ENCODE results near the gene TRPM8. TPM values are rescaled to one million over a fixed set of nuclear protein-coding genes. Genes with fewer than 3 reads are reported as not detected.

The TRPM8 gene
- total RNA-seq, 4 donors from 2014 or later = 1.7 TPM; not detected in 3

DNA sequence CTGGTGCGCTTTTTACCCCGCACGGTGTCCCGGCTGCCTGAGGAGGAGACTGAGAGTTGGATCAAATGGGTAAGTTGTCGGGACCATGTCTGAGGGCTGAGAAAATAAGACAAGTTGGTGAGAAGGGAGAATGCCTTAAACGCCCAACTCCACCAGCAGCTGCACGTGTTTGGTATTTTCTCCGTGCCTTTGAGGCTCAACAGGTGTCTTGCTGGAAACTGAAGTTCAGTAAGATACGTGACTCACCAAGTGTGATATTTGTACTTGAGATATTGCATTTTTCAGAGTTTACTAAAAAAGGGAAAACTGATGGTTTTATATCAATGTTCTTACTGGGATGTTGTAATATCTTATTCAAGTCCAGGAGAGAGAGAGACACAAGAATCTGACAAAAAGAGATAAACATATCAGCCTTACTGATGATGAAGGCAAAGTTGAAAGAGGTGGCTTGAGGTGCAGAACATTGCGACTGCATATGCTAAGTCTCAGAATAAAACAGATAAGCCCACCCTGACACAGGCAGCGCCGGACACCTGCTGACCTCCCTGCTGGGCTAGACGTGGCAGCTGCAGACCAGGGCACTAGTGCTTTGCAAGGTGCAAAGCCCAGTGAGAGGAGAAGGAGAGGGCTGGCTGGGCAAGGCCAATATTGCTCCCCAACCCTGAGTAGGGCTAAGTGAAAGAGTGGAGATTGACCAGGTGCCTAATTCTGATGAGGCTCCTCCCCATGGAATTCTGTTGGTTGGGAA, 33.1 kb downstream of the TRPM8 start:
- TF ChIP-seq, protein P1, sequence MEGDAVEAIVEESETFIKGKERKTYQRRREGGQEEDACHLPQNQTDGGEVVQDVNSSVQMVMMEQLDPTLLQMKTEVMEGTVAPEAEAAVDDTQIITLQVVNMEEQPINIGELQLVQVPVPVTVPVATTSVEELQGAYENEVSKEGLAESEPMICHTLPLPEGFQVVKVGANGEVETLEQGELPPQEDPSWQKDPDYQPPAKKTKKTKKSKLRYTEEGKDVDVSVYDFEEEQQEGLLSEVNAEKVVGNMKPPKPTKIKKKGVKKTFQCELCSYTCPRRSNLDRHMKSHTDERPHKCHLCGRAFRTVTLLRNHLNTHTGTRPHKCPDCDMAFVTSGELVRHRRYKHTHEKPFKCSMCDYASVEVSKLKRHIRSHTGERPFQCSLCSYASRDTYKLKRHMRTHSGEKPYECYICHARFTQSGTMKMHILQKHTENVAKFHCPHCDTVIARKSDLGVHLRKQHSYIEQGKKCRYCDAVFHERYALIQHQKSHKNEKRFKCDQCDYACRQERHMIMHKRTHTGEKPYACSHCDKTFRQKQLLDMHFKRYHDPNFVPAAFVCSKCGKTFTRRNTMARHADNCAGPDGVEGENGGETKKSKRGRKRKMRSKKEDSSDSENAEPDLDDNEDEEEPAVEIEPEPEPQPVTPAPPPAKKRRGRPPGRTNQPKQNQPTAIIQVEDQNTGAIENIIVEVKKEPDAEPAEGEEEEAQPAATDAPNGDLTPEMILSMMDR (IDR thresholded peaks at IDR 0.05; ENCODE audit: low read depth) = no peak

DNA sequence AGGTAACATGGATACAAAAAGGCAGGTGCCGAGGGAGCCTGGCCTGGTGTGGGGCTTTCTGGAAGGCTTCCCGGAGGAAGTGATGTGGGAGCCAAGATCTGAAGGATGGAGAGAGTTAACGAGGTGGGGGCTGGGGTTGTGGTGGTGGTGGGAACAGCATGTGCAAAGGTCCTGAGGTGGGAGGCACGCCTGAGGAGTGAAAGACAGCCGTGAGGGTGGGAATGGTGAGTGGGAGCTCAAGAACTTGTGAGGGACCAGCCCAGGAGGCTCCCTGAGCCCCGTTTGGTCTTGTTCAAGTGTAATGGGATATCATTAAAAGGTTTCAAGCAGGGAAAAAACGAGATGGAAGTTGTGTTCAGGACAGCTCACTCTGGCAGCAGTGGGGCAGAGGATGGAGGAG, 35.2 kb downstream of the TRPM8 start:
- TF ChIP-seq, protein P1 (IDR thresholded peaks at IDR 0.05; ENCODE audit: low read depth) = no peak

DNA sequence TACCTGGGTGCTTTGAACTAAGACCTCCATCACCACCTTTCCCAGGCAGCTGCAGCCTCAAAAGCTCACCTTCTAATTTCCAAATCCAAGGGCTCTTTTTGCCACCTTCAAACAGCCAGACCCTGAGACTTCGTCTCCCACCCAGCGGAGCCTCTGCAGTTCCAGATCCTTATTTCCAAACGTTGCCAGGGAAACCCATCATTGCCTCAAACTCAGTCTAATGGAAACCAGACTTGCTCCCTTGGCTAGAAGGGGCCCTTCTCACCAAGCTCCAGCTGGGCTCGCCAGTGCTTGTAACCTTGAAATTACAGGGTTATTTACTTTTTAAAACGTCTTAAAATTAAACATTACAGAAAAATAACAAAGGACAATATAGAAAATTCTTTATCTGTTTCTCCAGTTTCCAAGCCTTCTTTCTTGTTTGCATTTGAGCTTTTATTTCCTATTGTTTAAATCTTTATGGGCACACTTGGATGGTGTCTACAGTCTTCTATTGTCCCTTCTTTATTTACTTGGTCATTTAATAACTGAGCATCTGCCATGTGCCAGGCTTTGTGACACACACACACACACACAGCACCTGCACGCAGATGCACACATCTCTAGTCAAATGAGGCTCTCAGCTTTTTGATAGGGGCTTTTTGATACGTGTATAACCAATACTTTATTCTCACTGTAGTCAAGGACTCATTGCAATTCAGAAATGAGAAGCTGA, 36.1 kb downstream of the TRPM8 start:
- TF ChIP-seq, protein P1 (IDR thresholded peaks at IDR 0.05; ENCODE audit: low read depth) = no peak

DNA sequence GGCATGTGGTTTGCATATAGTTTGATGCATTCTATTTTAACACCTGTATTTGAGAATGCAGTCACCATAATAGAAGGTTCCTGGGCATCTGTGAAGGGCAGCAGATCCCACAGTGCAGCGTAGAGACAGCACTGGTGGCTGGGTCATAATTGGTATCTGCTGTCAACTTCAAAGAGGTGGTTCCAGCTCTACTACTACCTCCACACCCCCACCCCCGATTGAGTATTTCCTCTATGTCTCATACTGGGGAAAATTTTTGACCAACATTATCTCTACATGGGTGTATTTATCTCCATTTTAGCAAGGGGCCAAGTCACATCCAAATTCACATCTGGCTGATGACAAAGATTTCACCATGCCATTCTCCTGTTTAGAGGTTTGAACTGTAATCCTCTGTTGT, 43.0 kb downstream of the TRPM8 start:
- TF ChIP-seq, protein P1 (IDR thresholded peaks at IDR 0.05; ENCODE audit: low read depth) = no peak

DNA sequence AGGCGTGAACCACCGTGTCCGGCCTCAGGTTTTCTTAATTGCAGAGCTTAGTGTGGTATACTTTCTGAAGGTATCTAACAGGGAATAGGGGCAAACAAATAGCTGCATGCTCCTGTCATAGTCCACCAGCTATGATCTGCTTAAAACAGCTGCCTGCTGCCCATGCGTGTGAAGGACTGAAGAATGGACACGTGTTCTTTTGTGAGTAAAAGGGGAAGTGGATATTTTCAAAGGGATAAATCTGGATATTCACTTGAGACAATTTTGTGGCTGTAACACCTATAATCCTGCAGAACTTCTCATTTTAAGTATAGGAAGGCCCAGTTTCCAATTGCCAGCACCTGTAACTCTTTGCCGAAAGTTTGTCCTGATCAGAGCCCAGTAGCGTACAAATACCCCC, 44.7 kb downstream of the TRPM8 start:
- TF ChIP-seq, protein P1 (IDR thresholded peaks at IDR 0.05; ENCODE audit: low read depth) = no peak

DNA sequence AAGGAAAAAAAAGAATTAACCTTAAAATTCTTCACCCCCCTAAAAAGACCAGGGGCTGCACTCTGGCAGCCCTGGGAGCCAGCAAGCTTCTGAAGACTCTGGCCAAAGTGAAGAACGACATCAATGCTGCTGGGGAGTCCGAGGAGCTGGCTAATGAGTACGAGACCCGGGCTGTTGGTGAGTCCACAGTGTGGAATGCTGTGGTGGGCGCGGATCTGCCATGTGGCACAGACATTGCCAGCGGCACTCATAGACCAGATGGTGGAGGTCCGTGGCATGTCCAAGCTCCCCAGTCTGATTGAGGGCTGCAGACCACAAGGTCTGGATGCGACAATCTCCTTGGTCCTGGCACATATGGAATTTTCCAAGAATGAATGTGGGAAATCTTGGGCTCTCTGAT, 47.4 kb downstream of the TRPM8 start:
- TF ChIP-seq, protein P1 (IDR thresholded peaks at IDR 0.05; ENCODE audit: low read depth) = no peak

DNA sequence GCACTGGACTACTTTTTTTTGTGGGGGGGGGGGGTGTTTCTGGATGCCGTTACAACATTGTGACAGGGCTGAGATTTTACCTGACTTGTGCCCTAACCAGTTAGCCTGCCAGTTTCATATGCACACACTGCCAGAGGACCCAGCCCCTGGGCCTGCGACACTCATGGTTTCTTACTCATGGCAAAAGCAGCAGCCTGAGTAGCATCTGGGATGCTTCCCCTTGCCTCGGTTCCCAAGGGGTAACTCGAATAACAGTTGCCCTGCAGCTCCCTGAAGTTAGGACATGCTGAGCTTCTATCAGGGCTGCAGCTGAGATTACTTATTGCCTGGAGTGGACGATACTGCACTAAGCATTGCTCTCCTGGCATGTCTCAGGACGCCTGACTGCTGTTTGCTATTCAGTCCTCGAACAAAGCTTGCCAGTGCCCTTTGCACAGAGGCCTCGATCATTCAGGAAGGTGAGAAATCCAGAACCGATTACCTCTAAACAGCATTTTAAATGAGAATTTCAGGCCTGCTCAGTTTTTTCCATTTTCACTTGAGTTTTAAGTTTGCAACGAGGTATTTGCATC, 47.9 kb downstream of the TRPM8 start:
- TF ChIP-seq, protein P1 (IDR thresholded peaks at IDR 0.05; ENCODE audit: low read depth) = no peak
